Frontal cortex (tissue), 4 donors: Measurements from ENCODE around the gene MORC4. TPM values are rescaled to one million over a fixed set of nuclear protein-coding genes. Genes with fewer than 3 reads are reported as not detected.

Experiments
- DNase-seq, 2 donors: peaks; one replicate each; pipeline ENCODE4 v3.0.0; 2012; ENCODE audit warnings: low spot score in 2 of 2
- FAIRE-seq: peaks from 2 replicates; lab custom pipeline; 2012; peaks lifted over from hg19 to GRCh38; lab: Jason Lieb, UNC
- total RNA-seq: library from RNA; depleted of rRNA; stranded (reverse); fragments of >200 nt; gene quantifications from one replicate; pipeline ENCODE4 v1.2.3, GENCODE V29; 2014
- donor health status: control.
- donor health status: control.
- donor health status: control.

Gene MORC4
- total RNA-seq, 1 donor from 2014 or later: 4.1 TPM

- DNase-seq: no peak
- FAIRE-seq: no peak
Measured at GRCh38 chrX:106955004-106955772, 44.8 kb downstream of the MORC4 start.

- FAIRE-seq (no peak), DNase-seq (no peak)
Measured at GRCh38 chrX:106954041-106954440, 46.0 kb downstream of the MORC4 start.

DNA sequence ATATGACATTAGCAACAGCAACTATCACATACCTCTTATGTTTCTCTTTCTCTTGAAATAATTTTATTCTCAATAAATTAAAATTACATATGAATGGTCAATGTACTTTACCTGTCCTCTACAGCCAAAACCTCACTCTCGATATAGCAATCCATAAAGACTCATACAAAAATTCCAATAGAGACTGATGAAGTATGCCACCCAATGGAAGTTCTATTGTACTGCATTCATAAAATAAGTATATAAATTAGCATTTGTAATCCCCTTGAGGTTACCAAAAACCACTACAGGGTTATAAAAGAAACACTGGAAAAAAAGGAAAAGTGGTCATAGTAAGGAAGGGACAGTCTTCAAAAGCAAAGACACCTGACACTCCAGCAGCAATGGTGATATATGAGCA, 47.0 kb downstream of the MORC4 start:
- FAIRE-seq (peak; percentile 3), DNase-seq (no peak)

- DNase-seq: no peak
- no peak for FAIRE-seq
Measured at GRCh38 chrX:106952538-106952937, 47.5 kb downstream of the MORC4 start.

- no peak for FAIRE-seq
- DNase-seq: no peak
Measured at GRCh38 chrX:106952089-106952488, 47.9 kb downstream of the MORC4 start.

- FAIRE-seq (no peak), DNase-seq (no peak)
Measured at GRCh38 chrX:106951230-106951629, 48.8 kb downstream of the MORC4 start.

GRCh38 chrX:106950381-106950780, 49.6 kb downstream of the MORC4 start:
- no peak for FAIRE-seq
- no peak for DNase-seq

- FAIRE-seq (no peak), DNase-seq (no peak)
Measured at GRCh38 chrX:106949366-106949765, 50.6 kb downstream of the MORC4 start.

GRCh38 chrX:106948641-106949040, 51.4 kb downstream of the MORC4 start:
- DNase-seq (no peak), FAIRE-seq (no peak)

GRCh38 chrX:106946464-106946863, 53.5 kb downstream of the MORC4 start:
- no peak for FAIRE-seq

DNA sequence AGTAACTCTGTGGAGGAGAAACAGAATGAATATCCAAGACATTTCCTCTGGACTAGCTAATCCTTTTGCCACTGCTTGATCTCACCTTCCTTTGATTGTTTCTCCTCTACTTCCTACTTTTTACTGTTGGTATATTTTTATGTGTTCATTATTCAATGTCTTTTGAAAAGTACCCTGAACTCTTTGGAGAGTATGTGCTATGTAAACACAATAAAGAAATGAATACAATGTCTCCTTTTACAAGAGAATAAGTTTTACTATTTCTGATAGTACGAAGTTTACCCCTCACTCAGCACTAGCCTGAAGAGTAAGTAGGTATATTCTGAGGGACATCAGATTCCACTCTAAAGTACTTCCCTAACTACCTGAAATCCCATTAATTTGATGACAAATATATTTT, 59.9 kb downstream of the MORC4 start:
- FAIRE-seq (no peak), DNase-seq (no peak)

More at GRCh38 chrX:106946464-106946863, 53.5 kb downstream of the MORC4 start:
- no peak for DNase-seq

DNA sequence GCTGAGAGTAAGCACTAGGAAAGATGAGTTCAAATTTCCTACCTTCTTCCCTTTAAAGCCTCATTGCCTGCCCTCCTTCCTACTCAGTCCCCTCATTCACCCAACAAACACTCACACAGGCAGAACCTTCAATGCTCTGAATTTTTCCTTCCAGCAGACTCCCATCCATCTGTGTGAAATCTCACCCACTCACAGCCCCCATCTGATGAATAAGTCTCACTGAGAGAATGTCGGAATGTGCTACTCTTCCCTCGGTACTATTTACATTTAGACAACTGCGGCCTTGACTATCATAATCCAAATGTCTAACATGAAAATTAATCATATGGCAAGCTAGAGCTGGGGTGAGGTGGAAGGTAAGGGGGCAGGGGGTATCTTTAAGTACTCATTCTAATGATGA, 60.4 kb downstream of the MORC4 start:
- no peak for FAIRE-seq
- DNase-seq: no peak

GRCh38 chrX:106936246-106936645, 63.8 kb downstream of the MORC4 start:
- no peak for FAIRE-seq

GRCh38 chrX:106935175-106935574, 64.8 kb downstream of the MORC4 start:
- no peak for FAIRE-seq
- DNase-seq: no peak

More at GRCh38 chrX:106936246-106936645, 63.8 kb downstream of the MORC4 start:
- no peak for DNase-seq

DNA sequence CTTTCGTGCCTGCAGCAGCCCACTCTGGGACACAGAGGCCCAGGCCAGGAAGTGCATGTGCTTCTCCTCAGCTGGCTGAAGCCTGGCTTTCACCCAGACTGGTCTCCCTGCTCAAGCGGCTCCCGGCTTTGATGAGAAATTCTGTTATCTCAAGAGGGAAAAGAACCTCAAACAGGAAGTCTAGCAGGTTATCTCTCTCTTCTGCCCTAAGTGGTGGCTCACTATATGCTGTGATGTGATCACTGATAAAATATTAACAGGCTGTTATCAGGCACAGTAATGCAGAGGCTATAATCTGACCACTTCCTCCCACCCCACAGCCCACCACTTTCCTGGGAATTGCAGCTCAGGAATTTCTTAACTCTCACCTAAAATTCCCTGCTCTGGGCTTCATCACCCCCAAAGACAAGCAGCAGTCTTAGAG, 66.5 kb downstream of the MORC4 start:
- no peak for FAIRE-seq

DNA sequence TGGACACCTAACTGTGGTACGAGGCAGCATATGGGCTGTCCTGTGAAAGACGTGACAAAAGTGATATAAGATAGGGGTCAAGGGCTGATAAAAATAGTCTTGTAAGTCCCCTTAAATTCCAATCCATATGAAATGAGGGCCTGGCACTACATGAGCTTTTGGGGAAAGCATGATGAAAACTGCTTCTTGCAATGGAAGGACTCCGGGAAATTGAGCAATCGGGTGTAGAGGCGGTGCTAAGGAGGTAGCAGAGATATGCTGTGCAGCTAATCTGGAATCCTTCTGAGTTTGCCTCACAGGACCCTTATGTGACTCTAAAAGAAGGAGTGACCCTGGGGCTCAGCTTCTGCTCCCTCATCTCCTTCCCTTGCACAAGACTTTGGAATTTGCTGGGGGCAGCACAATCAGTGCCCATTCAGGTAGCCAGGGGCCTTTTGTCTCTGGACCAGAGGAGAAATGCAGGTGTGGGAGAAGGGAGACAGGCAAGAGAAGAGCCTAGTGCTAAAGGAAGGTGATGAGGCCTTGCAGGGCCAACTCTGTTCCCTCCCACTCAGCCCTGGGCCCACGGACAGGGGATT, 67.0 kb downstream of the MORC4 start:
- FAIRE-seq: no peak
- DNase-seq: no peak

More for the DNA sequence above, 66.5 kb downstream of the MORC4 start:
- no peak for DNase-seq

- FAIRE-seq (no peak), DNase-seq (no peak)
Measured at GRCh38 chrX:106932492-106932923, 67.5 kb downstream of the MORC4 start.

DNA sequence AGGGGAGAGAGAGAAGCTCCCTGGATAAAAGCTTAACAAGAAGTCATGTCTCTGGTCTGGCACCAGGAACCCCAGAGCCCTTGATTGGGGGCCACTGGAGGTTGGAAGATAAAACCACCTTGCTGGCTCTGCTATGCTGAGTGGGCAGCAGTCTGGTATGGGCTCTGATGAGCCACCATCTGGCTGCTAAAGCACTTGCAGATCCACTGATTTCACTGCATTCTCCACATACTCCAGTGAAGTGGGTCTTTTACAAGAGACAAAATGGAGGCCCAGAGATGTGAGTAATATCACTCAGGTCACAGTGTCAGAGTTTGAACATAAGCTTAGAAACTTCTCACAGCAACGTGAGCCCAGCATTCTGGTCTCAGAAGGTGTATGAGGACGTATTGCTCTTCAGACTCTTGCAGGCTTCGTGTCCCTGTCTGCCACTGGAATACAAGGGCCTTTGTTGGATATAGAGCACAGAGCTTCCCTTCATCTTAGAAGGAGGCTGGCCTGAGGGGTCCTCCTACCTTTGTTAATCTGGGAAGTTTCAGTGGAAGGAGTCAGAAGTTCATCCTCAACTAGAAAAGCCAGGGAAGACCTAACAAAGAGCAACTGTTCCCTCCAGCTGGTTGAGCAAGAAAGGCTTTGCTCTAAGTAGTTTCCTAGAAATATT, 68.1 kb downstream of the MORC4 start:
- no peak for DNase-seq
- no peak for FAIRE-seq

- no peak for FAIRE-seq
Measured at GRCh38 chrX:106928227-106928626, 71.8 kb downstream of the MORC4 start.

DNA sequence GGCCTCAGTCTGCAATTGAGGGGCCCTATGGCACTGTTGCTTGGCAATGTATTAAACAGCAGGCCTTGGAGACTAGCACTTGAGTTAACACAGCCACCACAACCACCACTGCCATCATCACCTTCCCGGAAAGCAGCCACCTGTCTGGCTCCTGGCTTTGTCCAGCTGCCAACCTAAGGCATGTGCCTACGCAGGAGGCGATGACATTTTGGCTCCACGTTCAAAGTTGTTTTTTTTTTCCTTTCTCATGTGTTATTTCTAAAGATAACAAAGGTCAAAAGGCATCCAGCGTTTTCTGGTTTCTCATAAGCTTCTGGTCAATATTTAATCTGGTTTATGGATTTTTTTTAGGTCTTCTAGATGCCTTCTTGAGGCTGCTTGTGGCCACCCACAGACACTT, 72.3 kb downstream of the MORC4 start:
- no peak for DNase-seq
- no peak for FAIRE-seq

More at GRCh38 chrX:106928227-106928626, 71.8 kb downstream of the MORC4 start:
- no peak for DNase-seq

GRCh38 chrX:106927023-106927422, 73.0 kb downstream of the MORC4 start:
- FAIRE-seq (no peak), DNase-seq (no peak)
